Endothelial cell (in vitro differentiated cells): ENCODE measurements around the gene SIM2. TPM values are rescaled to one million over a fixed set of nuclear protein-coding genes. Genes with fewer than 3 reads are reported as not detected.

Source experiments
- DNase-seq: peaks from one replicate; pipeline ENCODE4 v3.0.0; 2021; ENCODE audit warnings: low spot score
- H3K27ac Mint-ChIP-seq: one replicate; pipeline ENCODE4 v1.8.0; 2021; ENCODE audit warnings: mixed read lengths, inconsistent platforms; ENCODE audit not compliant: unreplicated experiment
- H3K27me3 Mint-ChIP-seq: one replicate; pipeline ENCODE4 v1.8.0; 2021; ENCODE audit warnings: mild to moderate bottlenecking, moderate library complexity, mixed read lengths, inconsistent platforms; ENCODE audit not compliant: unreplicated experiment
- H3K36me3 Mint-ChIP-seq: one replicate; pipeline ENCODE4 v1.8.0; 2021; ENCODE audit warnings: mild to moderate bottlenecking, low read depth, mixed read lengths, inconsistent platforms; ENCODE audit not compliant: unreplicated experiment
- H3K4me1 Mint-ChIP-seq: one replicate; pipeline ENCODE4 v1.8.0; 2021; ENCODE audit warnings: mild to moderate bottlenecking, mixed read lengths, inconsistent platforms; ENCODE audit not compliant: unreplicated experiment
- H3K4me3 Mint-ChIP-seq: one replicate; pipeline ENCODE4 v1.8.0; 2021; ENCODE audit warnings: mild to moderate bottlenecking, mixed read lengths, inconsistent platforms; ENCODE audit not compliant: unreplicated experiment
- H3K9me3 Mint-ChIP-seq: one replicate; pipeline ENCODE4 v1.8.0; 2021; ENCODE audit warnings: mixed read lengths, inconsistent platforms; ENCODE audit not compliant: unreplicated experiment
- CTCF ChIP-seq: fragments of 200-600 bp; sonication (generic); IDR thresholded peaks from one replicate; pipeline ENCODE4 v1.5.0; 2021; ENCODE audit warnings: antibody characterized with exemption; ENCODE audit not compliant: unreplicated experiment
- total RNA-seq: library from RNA; stranded (reverse); fragmentation: NEBNext Ultra II Directional; extraction: Animal tissue kit (Norgen Biotek cat#: 25700); gene quantifications from one replicate; pipeline ENCODE4 v1.2.1, GENCODE V29; 2021; ENCODE audit not compliant: unreplicated experiment

SIM2 gene
- total RNA-seq, 1 donor from 2014 or later: 17.1 TPM

- peaks cover 24% of the 10 kb centered on the region for H3K27me3 Mint-ChIP-seq
- no peak for DNase-seq
- peaks cover 7% of the 10 kb centered on the region for H3K36me3 Mint-ChIP-seq
- no peak overlapping the region for H3K4me3 Mint-ChIP-seq
- no peak overlapping the region for H3K27ac Mint-ChIP-seq
- TF ChIP-seq CTCF: no peak
- no peaks in the 10 kb centered on the region for H3K9me3 Mint-ChIP-seq
- peaks cover 26% of the 10 kb centered on the region for H3K4me1 Mint-ChIP-seq
These were observed 9.5 kb downstream of the SIM2 start for GRCh38 chr21:36708286-36709029.

- Mint-ChIP-seq H3K27ac (no peak overlapping the region), H3K9me3 (no peaks in the 10 kb centered on the region), H3K4me1 (peaks cover 25% of the 10 kb centered on the region), H3K36me3 (peaks cover 9% of the 10 kb centered on the region), H3K27me3 (peaks cover 24% of the 10 kb centered on the region), H3K4me3 (peak overlapping the region; percentile 74)
- no peak for DNase-seq
- TF ChIP-seq CTCF: no peak
These were observed 10.3 kb downstream of the SIM2 start for GRCh38 chr21:36709030-36709867.

GRCh38 chr21:36709868-36710728, 11.2 kb downstream of the SIM2 start:
- DNase-seq: no peak
- Mint-ChIP-seq H3K27ac (no peak overlapping the region), H3K27me3 (peaks cover 21% of the 10 kb centered on the region), H3K9me3 (no peaks in the 10 kb centered on the region), H3K36me3 (peaks cover 10% of the 10 kb centered on the region), H3K4me3 (no peak overlapping the region), H3K4me1 (peaks cover 23% of the 10 kb centered on the region)
- TF ChIP-seq CTCF: no peak

- Mint-ChIP-seq H3K27ac (no peak overlapping the region), H3K36me3 (peaks cover 10% of the 10 kb centered on the region), H3K9me3 (no peaks in the 10 kb centered on the region), H3K4me1 (peaks cover 21% of the 10 kb centered on the region), H3K27me3 (peaks cover 15% of the 10 kb centered on the region), H3K4me3 (no peak overlapping the region)
- TF ChIP-seq CTCF: no peak
- no peak for DNase-seq
These were observed 11.8 kb downstream of the SIM2 start for GRCh38 chr21:36710729-36711048.
